Measurements from ENCODE around the gene TRIO.

GRCh38 chr5:14280294-14280854 lies 137.2 kb downstream of the TRIO start:
- TF ChIP-seq CTCF (conservative IDR thresholded peaks at IDR 0.05 in 1 of 2, IDR thresholded peaks at IDR 0.05 in 1 of 2; ENCODE audit: low read depth in 1 of 2, low read length in 2 of 2) (no peak), EZH2 (IDR thresholded peaks at IDR 0.05; ENCODE audit: low read length, missing control alignments) (no peak)
